Ishikawa (cell line): Measurements from ENCODE around the gene SELENOP.

Source experiments
- CEBPB ChIP-seq: IDR thresholded peaks from 2 replicates; pipeline ENCODE4 v1.6.1; 2012
- CREB1 ChIP-seq: IDR thresholded peaks from 2 replicates; pipeline ENCODE4 v1.6.1; 2012; ENCODE audit warnings: low read depth
- EGR1 ChIP-seq: IDR thresholded peaks from 2 replicates; pipeline ENCODE4 v1.6.1; 2012
- EP300 ChIP-seq: IDR thresholded peaks from 2 replicates; pipeline ENCODE4 v1.6.1; 2012; ENCODE audit warnings: borderline replicate concordance
- FOXM1 ChIP-seq: IDR thresholded peaks from 2 replicates; pipeline ENCODE4 v1.6.1; 2012; ENCODE audit warnings: low read depth, borderline replicate concordance
- REST ChIP-seq: IDR thresholded peaks from 2 replicates; pipeline ENCODE4 v1.6.1; 2012; ENCODE audit warnings: low read depth, mild to moderate bottlenecking
- ZBTB7A ChIP-seq: IDR thresholded peaks from 2 replicates; pipeline ENCODE4 v1.6.1; 2012; ENCODE audit warnings: low read depth

DNA sequence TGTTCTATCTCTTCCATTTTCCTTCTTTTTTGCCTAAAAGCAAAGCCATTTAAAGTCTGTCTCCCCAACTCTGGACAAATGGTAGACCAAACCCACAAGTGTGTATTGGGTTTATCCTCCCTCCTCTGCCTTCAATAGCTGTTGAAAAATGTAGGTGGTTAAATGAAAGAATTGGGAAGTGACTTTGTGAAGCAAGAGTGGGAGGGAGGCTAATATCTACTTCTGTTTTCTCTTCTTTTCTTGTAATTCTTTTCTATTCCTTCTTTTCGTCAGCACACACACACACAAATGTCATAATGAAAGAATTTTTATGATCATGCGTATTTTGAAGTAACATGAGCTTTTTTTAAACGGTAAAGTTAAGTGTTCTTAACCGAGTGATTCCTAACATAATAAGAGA is 51.3 kb downstream of the SELENOP start:
- no peak for TF ChIP-seq ZBTB7A
- no peak for TF ChIP-seq CEBPB
- TF ChIP-seq CREB1 = no peak
- no peak for TF ChIP-seq EGR1
- no peak for TF ChIP-seq EP300
- no peak for TF ChIP-seq REST
- TF ChIP-seq FOXM1 = no peak
